Stimulated activated naive CD8-positive, alpha-beta T cell treated with anti-CD3 and anti-CD28 coated beads, Interleukin-15, Interleukin-2, amounts not matched to agents 100 U/mL and 50 U/mL, for 24 hours (primary cell): Measurements from ENCODE around the gene IDH2.
A peak's percentile ranks its signal among the peaks of the same experiment; 100 is the strongest.
"Not testable (repeated sequence)": the region's sequence is repeated elsewhere in the genome, so short reads cannot be mapped to it uniquely, and the experiment has no call there.

Experiments used
- ATAC-seq: fragments of 150-1000 bp; cut with Tn5 transposase; one replicate; pipeline ENCODE4 v1.10.0; 2021
- DNase-seq: peaks from one replicate; pipeline ENCODE4 v3.0.0; 2021

The IDH2 gene

GRCh38 chr15:90084876-90085423, 17.3 kb downstream of the IDH2 start:
- DNase-seq (no peak), ATAC-seq (no peak)

GRCh38 chr15:90083954-90084607, 18.2 kb downstream of the IDH2 start:
- ATAC-seq (no peak), DNase-seq (no peak)

- DNase-seq (no peak), ATAC-seq (no peak)
Observed at GRCh38 chr15:90083419-90083818, 18.8 kb downstream of the IDH2 start.

- no peak for DNase-seq
- ATAC-seq = no peak
Observed at GRCh38 chr15:90082140-90082715, 20.0 kb downstream of the IDH2 start.

- ATAC-seq (no peak), DNase-seq (no peak)
Observed at GRCh38 chr15:90080818-90081393, 21.4 kb downstream of the IDH2 start.

GRCh38 chr15:90080458-90080755, 21.9 kb downstream of the IDH2 start:
- DNase-seq = no peak
- no peak for ATAC-seq

- no peak for ATAC-seq
- DNase-seq = no peak
Observed at GRCh38 chr15:90079619-90080457, 22.4 kb downstream of the IDH2 start.

- peak; percentile 67 for ATAC-seq
- DNase-seq = no peak
Observed at GRCh38 chr15:90078965-90079364, 23.3 kb downstream of the IDH2 start.

GRCh38 chr15:90076716-90077115, 25.6 kb downstream of the IDH2 start:
- ATAC-seq (no peak), DNase-seq (no peak)

- no peak for ATAC-seq
- no peak for DNase-seq
Observed at GRCh38 chr15:90075420-90076289, 26.6 kb downstream of the IDH2 start.

GRCh38 chr15:90074916-90075315, 27.4 kb downstream of the IDH2 start:
- DNase-seq (no peak), ATAC-seq (no peak)

GRCh38 chr15:90074023-90074422, 28.2 kb downstream of the IDH2 start:
- DNase-seq (no peak), ATAC-seq (no peak)

GRCh38 chr15:90072978-90073640, 29.2 kb downstream of the IDH2 start:
- ATAC-seq = no peak
- no peak for DNase-seq

GRCh38 chr15:90071220-90071807, 31.0 kb downstream of the IDH2 start:
- ATAC-seq = peak; percentile 80
- peak; percentile 80 for DNase-seq

- ATAC-seq, DNase-seq: not testable (repeated sequence)
Observed at GRCh38 chr15:90070623-90071022, 31.6 kb downstream of the IDH2 start.

GRCh38 chr15:90067953-90068606, 34.2 kb downstream of the IDH2 start:
- DNase-seq = no peak
- no peak for ATAC-seq

GRCh38 chr15:90067181-90067952, 34.9 kb downstream of the IDH2 start:
- ATAC-seq = no peak
- DNase-seq = no peak

GRCh38 chr15:90065682-90066049, 36.6 kb downstream of the IDH2 start:
- ATAC-seq (no peak), DNase-seq (no peak)

GRCh38 chr15:90064911-90065681, 37.2 kb downstream of the IDH2 start:
- no peak for DNase-seq

More at GRCh38 chr15:90064911-90065681, 37.2 kb downstream of the IDH2 start:
- no peak for ATAC-seq
